Measurements from ENCODE around the gene PCGF3.

- TF ChIP-seq CTCF (IDR thresholded peaks at IDR 0.05) (no peak), POLR2A (IDR thresholded peaks at IDR 0.05) (no peak)
These were observed 102.2 kb downstream of the PCGF3 start for GRCh38 chr4:807792-808191.
